ENCODE data around the gene PISD. TPM values are rescaled to one million over a fixed set of nuclear protein-coding genes. Genes with fewer than 3 reads are reported as not detected.

PISD gene
- total and polyA plus RNA-seq, 9 of the 15 experiments (the other 6 are each of a cell fraction or from before 2014, with no cell fraction given): 24.5 to 65.9 (median 36.6) TPM

- TF ChIP-seq GTF3C2 (IDR thresholded peaks at IDR 0.05; ENCODE audit: borderline replicate concordance, extremely low read depth, insufficient read length): no peak
- TF ChIP-seq SMAD3 (CRISPR knock-in tag; conservative IDR thresholded peaks at IDR 0.05): no peak
- TF ChIP-seq JUND (IDR thresholded peaks at IDR 0.05; ENCODE audit: borderline replicate concordance, low read depth, low read length): no peak
- TF ChIP-seq JUND (tag; IDR thresholded peaks at IDR 0.05; ENCODE audit: borderline replicate concordance, low read depth, low read length): no peak
- TF ChIP-seq POLR2G (IDR thresholded peaks at IDR 0.05; ENCODE audit: low read depth, low read length): peak; percentile 52
- TF ChIP-seq ATF1 (CRISPR knock-in tag; IDR thresholded peaks at IDR 0.05): no peak
- TF ChIP-seq ATF1 (tag; IDR thresholded peaks at IDR 0.05): no peak
- peak; percentile 50; the same call in 1 of the 2 replicates for TF ChIP-seq NFRKB (IDR thresholded peaks at IDR 0.05; ENCODE audit: low read depth)
- TF ChIP-seq ZZZ3 (IDR thresholded peaks at IDR 0.05): no peak
- TF ChIP-seq MBD2 (IDR thresholded peaks at IDR 0.05; ENCODE audit: borderline replicate concordance, low read depth): no peak
- no peak for TF ChIP-seq TAF15 (IDR thresholded peaks at IDR 0.05; ENCODE audit: low read depth, low read length)
- TF ChIP-seq SMARCA5 (IDR thresholded peaks at IDR 0.05): no peak
- TF ChIP-seq SRSF3 (IDR thresholded peaks at IDR 0.05; ENCODE audit: insufficient read depth, low read length): 0 out of 2 replicates have a peak, but pooled peaks have one; percentile 58
- TF ChIP-seq CC2D1A (IDR thresholded peaks at IDR 0.05): no peak
- TF ChIP-seq MLX (CRISPR knock-in tag; conservative IDR thresholded peaks at IDR 0.05): no peak
- peak; percentile 53; the same call in 1 of the 2 replicates for TF ChIP-seq RBFOX2 (IDR thresholded peaks at IDR 0.05; ENCODE audit: low read depth, low read length)
- TF ChIP-seq ZNF175 (CRISPR knock-in tag; IDR thresholded peaks at IDR 0.05; ENCODE audit: low read depth): no peak
- TF ChIP-seq ZNF239 (CRISPR knock-in tag; IDR thresholded peaks at IDR 0.05): no peak
- no peak for TF ChIP-seq GABPB2 (CRISPR knock-in tag; conservative IDR thresholded peaks at IDR 0.05)
- no peak for TF ChIP-seq MTA3 (IDR thresholded peaks at IDR 0.05; ENCODE audit: borderline replicate concordance)
- peak; percentile 58 for TF ChIP-seq NFIC (IDR thresholded peaks at IDR 0.05)
- no peak for TF ChIP-seq ZNF232 (CRISPR knock-in tag; IDR thresholded peaks at IDR 0.05)
- TF ChIP-seq NR2C2 (CRISPR knock-in tag; IDR thresholded peaks at IDR 0.05): no peak
- no peak for TF ChIP-seq NR2C2 (tag; IDR thresholded peaks at IDR 0.05)
- peak; percentile 50; the same call in 1 of the 2 replicates for TF ChIP-seq ZNF395 (CRISPR knock-in tag; IDR thresholded peaks at IDR 0.05)
- no peak for TF ChIP-seq TAF1 (IDR thresholded peaks at IDR 0.05; ENCODE audit: control insufficient read depth, extremely low read depth, insufficient read depth, low read length, severe bottlenecking)
- TF ChIP-seq XRCC5 (IDR thresholded peaks at IDR 0.05; ENCODE audit: low read depth, low read length): no peak
Observed at GRCh38 chr22:31627223-31627731, 34.7 kb downstream of the PISD start (continued).
